ENCODE data around the gene FAM107A.

Gene FAM107A

GRCh38 chr3:58623478-58623877, 46.3 kb upstream of the FAM107A start:
- TF ChIP-seq, protein P1, sequence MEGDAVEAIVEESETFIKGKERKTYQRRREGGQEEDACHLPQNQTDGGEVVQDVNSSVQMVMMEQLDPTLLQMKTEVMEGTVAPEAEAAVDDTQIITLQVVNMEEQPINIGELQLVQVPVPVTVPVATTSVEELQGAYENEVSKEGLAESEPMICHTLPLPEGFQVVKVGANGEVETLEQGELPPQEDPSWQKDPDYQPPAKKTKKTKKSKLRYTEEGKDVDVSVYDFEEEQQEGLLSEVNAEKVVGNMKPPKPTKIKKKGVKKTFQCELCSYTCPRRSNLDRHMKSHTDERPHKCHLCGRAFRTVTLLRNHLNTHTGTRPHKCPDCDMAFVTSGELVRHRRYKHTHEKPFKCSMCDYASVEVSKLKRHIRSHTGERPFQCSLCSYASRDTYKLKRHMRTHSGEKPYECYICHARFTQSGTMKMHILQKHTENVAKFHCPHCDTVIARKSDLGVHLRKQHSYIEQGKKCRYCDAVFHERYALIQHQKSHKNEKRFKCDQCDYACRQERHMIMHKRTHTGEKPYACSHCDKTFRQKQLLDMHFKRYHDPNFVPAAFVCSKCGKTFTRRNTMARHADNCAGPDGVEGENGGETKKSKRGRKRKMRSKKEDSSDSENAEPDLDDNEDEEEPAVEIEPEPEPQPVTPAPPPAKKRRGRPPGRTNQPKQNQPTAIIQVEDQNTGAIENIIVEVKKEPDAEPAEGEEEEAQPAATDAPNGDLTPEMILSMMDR (IDR thresholded peaks at IDR 0.05; ENCODE audit: low read depth, low read length) = no peak
- no peak for TF ChIP-seq EZH2phosphoT487 (IDR thresholded peaks at IDR 0.05; ENCODE audit: low read depth)
- H4K20me1 ChIP-seq (ENCODE audit: insufficient read depth, low read length) = no peaks in the 10 kb centered on the region
- peaks cover 7% of the 10 kb centered on the region; the same call in 1 of the 2 replicates for H3K27me3 ChIP-seq (ENCODE audit: low read depth, low read length)
- no peak overlapping the region for H2AFZ ChIP-seq (ENCODE audit: low read depth, low read length)
- no peak overlapping the region for H3K9ac ChIP-seq (ENCODE audit: low read length)
- no peaks in the 10 kb centered on the region for H3K36me3 ChIP-seq (replicated peaks; ENCODE audit: low read depth, low read length)
- no peak overlapping the region for H3K4me3 ChIP-seq (ENCODE audit: low read length)
- no peaks in the 10 kb centered on the region for H3K79me2 ChIP-seq (ENCODE audit: low read length)
- H3K9me3 ChIP-seq (ENCODE audit: insufficient read depth, low read length) = no peaks in the 10 kb centered on the region
- no peak overlapping the region for H3K27ac ChIP-seq (ENCODE audit: low read length)
- H3K4me2 ChIP-seq (ENCODE audit: low read length) = no peak overlapping the region
- no peaks in the 10 kb centered on the region for H3K4me1 ChIP-seq (ENCODE audit: low read length)

GRCh38 chr3:58622892-58623291, 45.7 kb upstream of the FAM107A start:
- H3K4me2 ChIP-seq (ENCODE audit: low read length) = no peak overlapping the region
- H3K4me1 ChIP-seq (ENCODE audit: low read length) = no peaks in the 10 kb centered on the region
- no peaks in the 10 kb centered on the region for H3K79me2 ChIP-seq (ENCODE audit: low read length)
- no peak overlapping the region for H2AFZ ChIP-seq (ENCODE audit: low read depth, low read length)
- no peak overlapping the region for H3K27ac ChIP-seq (ENCODE audit: low read length)
- H3K9ac ChIP-seq (ENCODE audit: low read length) = no peak overlapping the region
- H4K20me1 ChIP-seq (ENCODE audit: insufficient read depth, low read length) = no peaks in the 10 kb centered on the region
- H3K27me3 ChIP-seq (ENCODE audit: low read depth, low read length) = peaks cover under 1% of the 10 kb centered on the region; the same call in 1 of the 2 replicates
- no peak overlapping the region for H3K4me3 ChIP-seq (ENCODE audit: low read length)
- H3K9me3 ChIP-seq (ENCODE audit: insufficient read depth, low read length) = no peaks in the 10 kb centered on the region
- no peaks in the 10 kb centered on the region for H3K36me3 ChIP-seq (replicated peaks; ENCODE audit: low read depth, low read length)
- TF ChIP-seq, protein P1 (IDR thresholded peaks at IDR 0.05; ENCODE audit: low read depth, low read length) = no peak
- no peak for TF ChIP-seq EZH2phosphoT487 (IDR thresholded peaks at IDR 0.05; ENCODE audit: low read depth)

GRCh38 chr3:58622436-58622835, 45.2 kb upstream of the FAM107A start:
- Histone ChIP-seq H3K27me3 (ENCODE audit: low read depth, low read length) (no peaks in the 10 kb centered on the region), H3K4me2 (ENCODE audit: low read length) (no peak overlapping the region), H3K36me3 (replicated peaks; ENCODE audit: low read depth, low read length) (no peaks in the 10 kb centered on the region), H3K9ac (ENCODE audit: low read length) (no peak overlapping the region), H3K4me3 (ENCODE audit: low read length) (no peak overlapping the region), H2AFZ (ENCODE audit: low read depth, low read length) (no peak overlapping the region), H3K9me3 (ENCODE audit: insufficient read depth, low read length) (no peaks in the 10 kb centered on the region), H3K79me2 (ENCODE audit: low read length) (no peaks in the 10 kb centered on the region), H3K27ac (ENCODE audit: low read length) (no peak overlapping the region), H3K4me1 (ENCODE audit: low read length) (no peaks in the 10 kb centered on the region), H4K20me1 (ENCODE audit: insufficient read depth, low read length) (no peaks in the 10 kb centered on the region)
- no peak for TF ChIP-seq EZH2phosphoT487 (IDR thresholded peaks at IDR 0.05; ENCODE audit: low read depth)
- TF ChIP-seq, protein P1 (IDR thresholded peaks at IDR 0.05; ENCODE audit: low read depth, low read length) = no peak

GRCh38 chr3:58621086-58621830, 44.1 kb upstream of the FAM107A start:
- Histone ChIP-seq H3K27ac (ENCODE audit: low read length) (no peak overlapping the region), H3K9ac (ENCODE audit: low read length) (no peak overlapping the region)

More at GRCh38 chr3:58621086-58621830, 44.1 kb upstream of the FAM107A start:
- no peak overlapping the region for H3K4me3 ChIP-seq (ENCODE audit: low read length)
- H3K27me3 ChIP-seq (ENCODE audit: low read depth, low read length) = no peaks in the 10 kb centered on the region
- H4K20me1 ChIP-seq (ENCODE audit: insufficient read depth, low read length) = no peaks in the 10 kb centered on the region
- TF ChIP-seq EZH2phosphoT487 (IDR thresholded peaks at IDR 0.05; ENCODE audit: low read depth) = no peak
- TF ChIP-seq, protein P1 (IDR thresholded peaks at IDR 0.05; ENCODE audit: low read depth, low read length) = no peak
- no peaks in the 10 kb centered on the region for H3K4me1 ChIP-seq (ENCODE audit: low read length)
- H3K36me3 ChIP-seq (replicated peaks; ENCODE audit: low read depth, low read length) = no peaks in the 10 kb centered on the region
- H3K4me2 ChIP-seq (ENCODE audit: low read length) = no peak overlapping the region
- H3K9me3 ChIP-seq (ENCODE audit: insufficient read depth, low read length) = no peaks in the 10 kb centered on the region
- H3K79me2 ChIP-seq (ENCODE audit: low read length) = no peaks in the 10 kb centered on the region
- H2AFZ ChIP-seq (ENCODE audit: low read depth, low read length) = no peak overlapping the region

Data from OCI-LY3 (cell line).